GM12878 (cell line): ENCODE results near the gene IFT81. TPM values are rescaled to one million over a fixed set of nuclear protein-coding genes. Genes with fewer than 3 reads are reported as not detected.

Source experiments
- ATAC-seq: fragments of 200-7000 bp; cut with Tn5 transposase; 3 replicates; pipeline ENCODE4 v1.9.1; 2020; ENCODE audit warnings: mild to moderate bottlenecking, moderate library complexity
- BruUV-seq: library from RNA; stranded (reverse); fragments of 400-500 nt; replicated peaks from 2 replicates; lab custom pipeline; 2021; lab: Mats Ljungman, UMichigan
- CTCF ChIA-PET: fragments of 300-600 bp; sonication (Branson Sonifier 250); formaldehyde crosslinking; extraction: SDS; loops from one replicate; lab custom pipeline; 2021; ENCODE audit warnings: inconsistent platforms; lab: Yijun Ruan, JAX
- POLR2A ChIA-PET: fragments of 350-600 bp; formaldehyde crosslinking; extraction: SDS; loops from one replicate; lab custom pipeline; 2021; ENCODE audit warnings: inconsistent platforms; lab: Charles Lee
- RAD21 ChIA-PET: fragments of 300-600 bp; sonication (Branson Sonifier 250); formaldehyde crosslinking; loops from one replicate; lab custom pipeline; 2023; ENCODE audit warnings: antibody characterized with exemption; ENCODE audit not compliant: unreplicated experiment; lab: Charles Lee
- SMC1A ChIA-PET: fragments of 300-600 bp; sonication (Branson Sonifier 250); formaldehyde crosslinking; loops from one replicate; lab custom pipeline; 2023; ENCODE audit not compliant: unreplicated experiment, uncharacterized antibody; lab: Charles Lee
- DNase-seq: peaks from one replicate; pipeline ENCODE4 v3.0.0-alpha.2; 2011; ENCODE audit warnings: low read depth, low spot score
- FAIRE-seq: peaks from 3 replicates; lab custom pipeline; 2011; peaks lifted over from hg19 to GRCh38; lab: Jason Lieb, UNC
- H2AFZ ChIP-seq: 2 replicates; pipeline ENCODE4 v1.6.0; 2011; ENCODE audit warnings: low read depth, low read length, control low read depth; ENCODE audit not compliant: control insufficient read depth
- H3K27ac ChIP-seq: 2 replicates; pipeline ENCODE4 v1.5.1; 2011; ENCODE audit warnings: control low read depth; ENCODE audit not compliant: control insufficient read depth, insufficient read depth
- H3K27me3 ChIP-seq, 2 experiments: replicated peaks in 1 of 2; 2 replicates each; pipeline versions ENCODE4 v1.6.0 to v1.6.1; 2011; ENCODE audit warnings: low read length in 1 of 2; ENCODE audit not compliant: control insufficient read depth in 2 of 2, insufficient read depth in 2 of 2
- H3K36me3 ChIP-seq, 2 experiments: 2 replicates each; pipeline ENCODE4 v1.5.1; 2011; ENCODE audit warnings: low read length in 1 of 2; ENCODE audit not compliant: control insufficient read depth in 2 of 2, insufficient read depth in 2 of 2
- H3K4me1 ChIP-seq: 2 replicates; pipeline ENCODE4 v1.6.1; 2011; ENCODE audit warnings: mild to moderate bottlenecking, low read length, moderate library complexity, mixed read lengths; ENCODE audit not compliant: control insufficient read depth, insufficient read depth
- H3K4me2 ChIP-seq: 2 replicates; pipeline ENCODE4 v1.6.0; 2011; ENCODE audit warnings: control low read depth; ENCODE audit not compliant: control insufficient read depth, insufficient read depth
- H3K4me3 ChIP-seq: fragments of 200-600 bp; sonication (generic); 2 replicates; pipeline ENCODE4 v1.5.1; 2016
- H3K79me2 ChIP-seq: 2 replicates; pipeline ENCODE4 v1.6.0; 2011; ENCODE audit warnings: low read length; ENCODE audit not compliant: control insufficient read depth, insufficient read depth
- H3K9ac ChIP-seq: 2 replicates; pipeline ENCODE4 v1.8.0; 2011; ENCODE audit warnings: low read length, control low read depth, mixed read lengths; ENCODE audit not compliant: control insufficient read depth, insufficient read depth
- H3K9me3 ChIP-seq: replicated peaks from 3 replicates; pipeline ENCODE4 v1.5.1; 2011; ENCODE audit warnings: mild to moderate bottlenecking, low read length; ENCODE audit not compliant: control insufficient read depth, insufficient read depth
- H4K20me1 ChIP-seq: 2 replicates; pipeline ENCODE4 v1.6.0; 2011; ENCODE audit not compliant: control insufficient read depth, insufficient read depth
- RELA ChIP-seq: fragments of 450-650 bp; IDR thresholded peaks from 2 replicates; pipeline ENCODE4 v1.8.0; 2014; ENCODE audit warnings: borderline replicate concordance; ENCODE audit not compliant: partially characterized antibody
- SMARCA5 ChIP-seq: fragments of 450-650 bp; IDR thresholded peaks from 2 replicates; pipeline ENCODE4 v1.6.1; 2017; ENCODE audit warnings: mild to moderate bottlenecking
- WGBS: methylation state at CpG from one replicate; pipeline ENCODE4 v1.1.6; 2016; ENCODE audit warnings: low lambda C conversion rate; ENCODE audit not compliant: insufficient replicate concordance, insufficient coverage; ENCODE audit errors: missing lambda C conversion rate; 5-methylcytosine and 5-hydroxymethylcytosine counted together
- in situ Hi-C: fragments of 300-500 bp; cut with MboI; formaldehyde crosslinking; loops from 9 replicates; pipeline ENCODE4 v1.14.3; 2018; ENCODE audit warnings: mixed read lengths
- intact Hi-C: fragments of 100-400 bp; cut with micrococcal nuclease; formaldehyde crosslinking; loops from one replicate; pipeline ENCODE4 v1.14.2; 2022; ENCODE audit not compliant: unreplicated experiment
- polyA plus RNA-seq, 11 experiments: library from polyadenylated mRNA; depleted of rRNA in 4 of 11; unstranded in 6 of 11; stranded (reverse) in 5 of 11; fragments of >200 nt; fragmentation: Nextera tagmentation in 4 of 11; fragmentation: Illumina TruSeq in 1 of 11; extraction: Ambion mirVana in 4 of 11; extraction: Trizol in 1 of 11; gene quantifications; 1 replicate in 1 of 11; 2 replicates in 10 of 11; pipeline versions ENCODE4 v1.2.1 to v1.2.3, GENCODE V29; 2011 to 2016; ENCODE audit warnings: inconsistent platforms in 2 of 11, missing spikeins in 2 of 11, low read depth in 1 of 11
- total RNA-seq, 4 experiments: library from RNA; depleted of rRNA in 3 of 4; stranded (reverse); fragments of >200 nt in 3 of 4; fragmentation: Illumina TruSeq in 1 of 4; extraction: Trizol in 1 of 4; gene quantifications; 2 replicates each; pipeline versions ENCODE4 v1.2.1 to v1.2.3, GENCODE V29; 2013 to 2021
- TF ChIP-seq, protein P1 (sequence below): fragments of 450-650 bp; formaldehyde crosslinking; IDR thresholded peaks from 2 replicates; pipeline ENCODE4 v1.4.0; 2022; ENCODE audit warnings: mild to moderate bottlenecking, moderate library complexity
- TF ChIP-seq, protein P2 (sequence below): fragments of 450-650 bp; IDR thresholded peaks from 2 replicates; pipeline ENCODE4 v1.6.1; 2017; ENCODE audit warnings: mild to moderate bottlenecking, moderate library complexity

Gene IFT81
- total and polyA plus RNA-seq, 10 of the 15 experiments (the other 5 are each of a cell fraction or from before 2014, with no cell fraction given) = 4.1 to 9.9 (median 5.6) TPM

DNA sequence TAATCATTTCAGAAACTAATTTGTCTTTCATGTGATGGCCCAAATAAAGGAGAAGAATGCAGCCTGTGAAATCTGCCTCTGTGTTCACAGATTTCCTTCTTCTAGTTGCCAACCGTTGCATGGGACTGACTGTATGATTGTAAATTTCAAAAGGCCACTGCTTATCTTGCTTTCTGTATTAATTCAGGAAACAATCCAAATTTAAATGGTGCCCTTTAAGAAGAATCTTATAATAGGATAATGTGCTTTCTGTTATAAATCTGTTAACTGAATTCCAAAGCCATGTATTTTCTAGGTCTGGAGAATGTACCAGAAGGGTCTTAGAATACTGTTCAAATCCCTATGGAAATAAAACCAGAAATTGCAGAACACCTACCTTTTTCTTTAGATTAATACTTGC, 98.3 kb downstream of the IFT81 start:
- DNase-seq (no peak), FAIRE-seq (no peak), ATAC-seq (no peak)
- ChIA-PET SMC1A (interaction anchor here (0.7 to 2.7 kb wide), 4 partner anchors 19 to 231 kb away, joined by 3 to 9 read pairs (median 4); no protein-coding TSS in a partner anchor), POLR2A (no interaction called here), RAD21 (no interaction called here), CTCF (interaction anchor here (1.7 kb wide), 1 partner anchor 11 kb away, joined by 6 read pairs; no protein-coding TSS in a partner anchor)
- H3K4me2 ChIP-seq = no peak overlapping the region
- H3K4me1 ChIP-seq = no peaks in the 10 kb centered on the region
- in situ Hi-C loops = no loop called here
- no peak overlapping the region for H3K4me3 ChIP-seq
- no peaks in the 10 kb centered on the region for H4K20me1 ChIP-seq
- no peak overlapping the region for H2AFZ ChIP-seq
- H3K9me3 ChIP-seq = no peaks in the 10 kb centered on the region
- H3K79me2 ChIP-seq = no peaks in the 10 kb centered on the region
- no peaks in the 10 kb centered on the region for H3K27me3 ChIP-seq
- no peaks in the 10 kb centered on the region for H3K36me3 ChIP-seq
- BruUV-seq = no TSS peak
- no peak overlapping the region for H3K27ac ChIP-seq
- no peak overlapping the region for H3K9ac ChIP-seq
- 56% methylated on average over 1 of the region's 1 CpG for WGBS
- intact Hi-C loops = no loop called here
- TF ChIP-seq RELA = no peak
- TF ChIP-seq, protein P1, sequence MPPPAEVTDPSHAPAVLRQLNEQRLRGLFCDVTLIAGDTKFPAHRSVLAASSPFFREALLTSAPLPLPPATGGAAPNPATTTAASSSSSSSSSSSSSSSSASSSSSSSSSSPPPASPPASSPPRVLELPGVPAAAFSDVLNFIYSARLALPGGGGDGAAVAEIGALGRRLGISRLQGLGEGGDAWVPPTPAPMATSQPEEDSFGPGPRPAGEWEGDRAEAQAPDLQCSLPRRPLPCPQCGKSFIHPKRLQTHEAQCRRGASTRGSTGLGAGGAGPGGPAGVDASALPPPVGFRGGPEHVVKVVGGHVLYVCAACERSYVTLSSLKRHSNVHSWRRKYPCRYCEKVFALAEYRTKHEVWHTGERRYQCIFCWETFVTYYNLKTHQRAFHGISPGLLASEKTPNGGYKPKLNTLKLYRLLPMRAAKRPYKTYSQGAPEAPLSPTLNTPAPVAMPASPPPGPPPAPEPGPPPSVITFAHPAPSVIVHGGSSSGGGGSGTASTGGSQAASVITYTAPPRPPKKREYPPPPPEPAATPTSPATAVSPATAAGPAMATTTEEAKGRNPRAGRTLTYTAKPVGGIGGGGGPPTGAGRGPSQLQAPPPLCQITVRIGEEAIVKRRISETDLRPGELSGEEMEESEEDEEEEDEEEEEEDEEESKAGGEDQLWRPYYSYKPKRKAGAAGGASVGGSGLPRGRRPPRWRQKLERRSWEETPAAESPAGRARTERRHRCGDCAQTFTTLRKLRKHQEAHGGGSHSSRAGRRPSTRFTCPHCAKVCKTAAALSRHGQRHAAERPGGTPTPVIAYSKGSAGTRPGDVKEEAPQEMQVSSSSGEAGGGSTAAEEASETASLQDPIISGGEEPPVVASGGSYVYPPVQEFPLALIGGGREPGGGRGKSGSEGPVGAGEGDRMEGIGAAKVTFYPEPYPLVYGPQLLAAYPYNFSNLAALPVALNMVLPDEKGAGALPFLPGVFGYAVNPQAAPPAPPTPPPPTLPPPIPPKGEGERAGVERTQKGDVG = no peak
- TF ChIP-seq, protein P2, sequence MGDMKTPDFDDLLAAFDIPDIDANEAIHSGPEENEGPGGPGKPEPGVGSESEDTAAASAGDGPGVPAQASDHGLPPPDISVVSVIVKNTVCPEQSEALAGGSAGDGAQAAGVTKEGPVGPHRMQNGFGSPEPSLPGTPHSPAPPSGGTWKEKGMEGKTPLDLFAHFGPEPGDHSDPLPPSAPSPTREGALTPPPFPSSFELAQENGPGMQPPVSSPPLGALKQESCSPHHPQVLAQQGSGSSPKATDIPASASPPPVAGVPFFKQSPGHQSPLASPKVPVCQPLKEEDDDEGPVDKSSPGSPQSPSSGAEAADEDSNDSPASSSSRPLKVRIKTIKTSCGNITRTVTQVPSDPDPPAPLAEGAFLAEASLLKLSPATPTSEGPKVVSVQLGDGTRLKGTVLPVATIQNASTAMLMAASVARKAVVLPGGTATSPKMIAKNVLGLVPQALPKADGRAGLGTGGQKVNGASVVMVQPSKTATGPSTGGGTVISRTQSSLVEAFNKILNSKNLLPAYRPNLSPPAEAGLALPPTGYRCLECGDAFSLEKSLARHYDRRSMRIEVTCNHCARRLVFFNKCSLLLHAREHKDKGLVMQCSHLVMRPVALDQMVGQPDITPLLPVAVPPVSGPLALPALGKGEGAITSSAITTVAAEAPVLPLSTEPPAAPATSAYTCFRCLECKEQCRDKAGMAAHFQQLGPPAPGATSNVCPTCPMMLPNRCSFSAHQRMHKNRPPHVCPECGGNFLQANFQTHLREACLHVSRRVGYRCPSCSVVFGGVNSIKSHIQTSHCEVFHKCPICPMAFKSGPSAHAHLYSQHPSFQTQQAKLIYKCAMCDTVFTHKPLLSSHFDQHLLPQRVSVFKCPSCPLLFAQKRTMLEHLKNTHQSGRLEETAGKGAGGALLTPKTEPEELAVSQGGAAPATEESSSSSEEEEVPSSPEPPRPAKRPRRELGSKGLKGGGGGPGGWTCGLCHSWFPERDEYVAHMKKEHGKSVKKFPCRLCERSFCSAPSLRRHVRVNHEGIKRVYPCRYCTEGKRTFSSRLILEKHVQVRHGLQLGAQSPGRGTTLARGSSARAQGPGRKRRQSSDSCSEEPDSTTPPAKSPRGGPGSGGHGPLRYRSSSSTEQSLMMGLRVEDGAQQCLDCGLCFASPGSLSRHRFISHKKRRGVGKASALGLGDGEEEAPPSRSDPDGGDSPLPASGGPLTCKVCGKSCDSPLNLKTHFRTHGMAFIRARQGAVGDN = no peak
- no peak for TF ChIP-seq SMARCA5
